DOHH2 (cell line): ENCODE data around the gene CFI.

Source experiments
- EZH2phosphoT487 ChIP-seq: fragments of 200-600 bp; sonication (generic); IDR thresholded peaks from 2 replicates; pipeline ENCODE4 v1.6.1; 2017; ENCODE audit warnings: borderline replicate concordance, mild to moderate bottlenecking, antibody characterized with exemption, low read length, moderate library complexity, mixed read lengths
- TF ChIP-seq, protein P1 (sequence below): fragments of 200-600 bp; sonication (generic); IDR thresholded peaks from one replicate; pipeline ENCODE4 v1.5.1; 2014; ENCODE audit warnings: antibody characterized with exemption, mild to moderate bottlenecking, low read depth, low read length; ENCODE audit not compliant: poor library complexity, severe bottlenecking

- TF ChIP-seq, protein P1, sequence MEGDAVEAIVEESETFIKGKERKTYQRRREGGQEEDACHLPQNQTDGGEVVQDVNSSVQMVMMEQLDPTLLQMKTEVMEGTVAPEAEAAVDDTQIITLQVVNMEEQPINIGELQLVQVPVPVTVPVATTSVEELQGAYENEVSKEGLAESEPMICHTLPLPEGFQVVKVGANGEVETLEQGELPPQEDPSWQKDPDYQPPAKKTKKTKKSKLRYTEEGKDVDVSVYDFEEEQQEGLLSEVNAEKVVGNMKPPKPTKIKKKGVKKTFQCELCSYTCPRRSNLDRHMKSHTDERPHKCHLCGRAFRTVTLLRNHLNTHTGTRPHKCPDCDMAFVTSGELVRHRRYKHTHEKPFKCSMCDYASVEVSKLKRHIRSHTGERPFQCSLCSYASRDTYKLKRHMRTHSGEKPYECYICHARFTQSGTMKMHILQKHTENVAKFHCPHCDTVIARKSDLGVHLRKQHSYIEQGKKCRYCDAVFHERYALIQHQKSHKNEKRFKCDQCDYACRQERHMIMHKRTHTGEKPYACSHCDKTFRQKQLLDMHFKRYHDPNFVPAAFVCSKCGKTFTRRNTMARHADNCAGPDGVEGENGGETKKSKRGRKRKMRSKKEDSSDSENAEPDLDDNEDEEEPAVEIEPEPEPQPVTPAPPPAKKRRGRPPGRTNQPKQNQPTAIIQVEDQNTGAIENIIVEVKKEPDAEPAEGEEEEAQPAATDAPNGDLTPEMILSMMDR = no peak
- TF ChIP-seq EZH2phosphoT487 = no peak
Measured at GRCh38 chr4:109751852-109752251, 49.9 kb downstream of the CFI start.
